ENCODE measurements around the gene KLHDC8A.
"Not testable (repeated sequence)": the region's sequence is repeated elsewhere in the genome, so short reads cannot be mapped to it uniquely, and the experiment has no call there.

Gene KLHDC8A

GRCh38 chr1:205369701-205370123 is 13.0 kb upstream of the KLHDC8A start:
- H3K4me1 ChIP-seq (ENCODE audit: insufficient read depth, low read length) = no peaks in the 10 kb centered on the region
- no peaks in the 10 kb centered on the region for H3K36me3 ChIP-seq (ENCODE audit: insufficient read depth, low read length)
- H3K27ac ChIP-seq (ENCODE audit: low read depth, low read length) = no peak overlapping the region

GRCh38 chr1:205368478-205368877 is 11.8 kb upstream of the KLHDC8A start:
- Histone ChIP-seq H3K27ac (ENCODE audit: low read depth, low read length) (no peak overlapping the region), H3K9ac (ENCODE audit: low read length) (no peak overlapping the region), H3K4me3 (ENCODE audit: low read depth in 1 of 2, low read length in 2 of 2) (no peak overlapping the region), H3K9me3 (ENCODE audit: low read length) (no peaks in the 10 kb centered on the region), H3K4me1 (ENCODE audit: insufficient read depth, low read length) (no peaks in the 10 kb centered on the region), H3K27me3 (ENCODE audit: control insufficient read depth in 1 of 2, insufficient read depth in 2 of 2, low read length in 2 of 2) (no peaks in the 10 kb centered on the region), H3K36me3 (ENCODE audit: insufficient read depth, low read length) (no peaks in the 10 kb centered on the region)

More at GRCh38 chr1:205369701-205370123, 13.0 kb upstream of the KLHDC8A start:
- H3K9me3 ChIP-seq (ENCODE audit: low read length) = no peaks in the 10 kb centered on the region
- no peak overlapping the region for H3K9ac ChIP-seq (ENCODE audit: low read length)
- no peak overlapping the region for H3K4me3 ChIP-seq (ENCODE audit: low read depth in 1 of 2, low read length in 2 of 2)
- H3K27me3 ChIP-seq (ENCODE audit: control insufficient read depth in 1 of 2, insufficient read depth in 2 of 2, low read length in 2 of 2) = no peaks in the 10 kb centered on the region

- no peak overlapping the region for H3K9ac ChIP-seq (ENCODE audit: low read length)
- no peaks in the 10 kb centered on the region for H3K36me3 ChIP-seq (ENCODE audit: insufficient read depth, low read length)
- no peak overlapping the region for H3K4me3 ChIP-seq (ENCODE audit: low read depth in 1 of 2, low read length in 2 of 2)
- no peaks in the 10 kb centered on the region for H3K4me1 ChIP-seq (ENCODE audit: insufficient read depth, low read length)
- no peak overlapping the region for H3K27ac ChIP-seq (ENCODE audit: low read depth, low read length)
- H3K27me3 ChIP-seq (ENCODE audit: control insufficient read depth in 1 of 2, insufficient read depth in 2 of 2, low read length in 2 of 2) = no peaks in the 10 kb centered on the region
- no peaks in the 10 kb centered on the region for H3K9me3 ChIP-seq (ENCODE audit: low read length)
Observed at GRCh38 chr1:205365945-205366463, 9.3 kb upstream of the KLHDC8A start.

- H3K4me1 ChIP-seq (ENCODE audit: insufficient read depth, low read length); H3K27ac ChIP-seq (ENCODE audit: low read depth, low read length); H3K36me3 ChIP-seq (ENCODE audit: insufficient read depth, low read length); H3K9me3 ChIP-seq (ENCODE audit: low read length); H3K27me3 ChIP-seq (ENCODE audit: control insufficient read depth in 1 of 2, insufficient read depth in 2 of 2, low read length in 2 of 2); H3K9ac ChIP-seq (ENCODE audit: low read length); H3K4me3 ChIP-seq (ENCODE audit: low read depth in 1 of 2, low read length in 2 of 2): not testable (repeated sequence)
Observed at GRCh38 chr1:205365086-205365485, 8.4 kb upstream of the KLHDC8A start.

- H3K9ac ChIP-seq (ENCODE audit: low read length) = no peak overlapping the region
- no peak overlapping the region for H3K27ac ChIP-seq (ENCODE audit: low read depth, low read length)
Observed at GRCh38 chr1:205360891-205361290, 4.2 kb upstream of the KLHDC8A start.

GRCh38 chr1:205359771-205360565 is 3.2 kb upstream of the KLHDC8A start:
- Histone ChIP-seq H3K9ac (ENCODE audit: low read length) (no peak overlapping the region), H3K4me3 (ENCODE audit: low read depth in 1 of 2, low read length in 2 of 2) (no peak overlapping the region), H3K9me3 (ENCODE audit: low read length) (no peaks in the 10 kb centered on the region), H3K4me1 (ENCODE audit: insufficient read depth, low read length) (peaks cover 5% of the 10 kb centered on the region), H3K27me3 (ENCODE audit: control insufficient read depth in 1 of 2, insufficient read depth in 2 of 2, low read length in 2 of 2) (no peaks in the 10 kb centered on the region), H3K36me3 (ENCODE audit: insufficient read depth, low read length) (no peaks in the 10 kb centered on the region), H3K27ac (ENCODE audit: low read depth, low read length) (no peak overlapping the region)

More at GRCh38 chr1:205360891-205361290, 4.2 kb upstream of the KLHDC8A start:
- no peaks in the 10 kb centered on the region for H3K9me3 ChIP-seq (ENCODE audit: low read length)
- no peaks in the 10 kb centered on the region for H3K27me3 ChIP-seq (ENCODE audit: control insufficient read depth in 1 of 2, insufficient read depth in 2 of 2, low read length in 2 of 2)
- H3K36me3 ChIP-seq (ENCODE audit: insufficient read depth, low read length) = no peaks in the 10 kb centered on the region
- peaks cover 5% of the 10 kb centered on the region for H3K4me1 ChIP-seq (ENCODE audit: insufficient read depth, low read length)
- H3K4me3 ChIP-seq (ENCODE audit: low read depth in 1 of 2, low read length in 2 of 2) = no peak overlapping the region

GRCh38 chr1:205358579-205358978 is 1.9 kb upstream of the KLHDC8A start:
- Histone ChIP-seq H3K4me3 (ENCODE audit: low read depth in 1 of 2, low read length in 2 of 2) (no peak overlapping the region), H3K27me3 (ENCODE audit: control insufficient read depth in 1 of 2, insufficient read depth in 2 of 2, low read length in 2 of 2) (no peaks in the 10 kb centered on the region), H3K9ac (ENCODE audit: low read length) (no peak overlapping the region), H3K4me1 (ENCODE audit: insufficient read depth, low read length) (peaks cover 5% of the 10 kb centered on the region), H3K36me3 (ENCODE audit: insufficient read depth, low read length) (no peaks in the 10 kb centered on the region), H3K9me3 (ENCODE audit: low read length) (no peaks in the 10 kb centered on the region), H3K27ac (ENCODE audit: low read depth, low read length) (no peak overlapping the region)

- no peak overlapping the region for H3K27ac ChIP-seq (ENCODE audit: low read depth, low read length)
Observed at GRCh38 chr1:205357567-205357966, 845 bp upstream of the KLHDC8A start.

GRCh38 chr1:205355075-205355453 is 1.7 kb downstream of the KLHDC8A start:
- Histone ChIP-seq H3K4me1 (ENCODE audit: insufficient read depth, low read length) (peaks cover 5% of the 10 kb centered on the region), H3K4me3 (ENCODE audit: low read depth in 1 of 2, low read length in 2 of 2) (no peak overlapping the region), H3K36me3 (ENCODE audit: insufficient read depth, low read length) (no peaks in the 10 kb centered on the region), H3K9ac (ENCODE audit: low read length) (no peak overlapping the region), H3K27ac (ENCODE audit: low read depth, low read length) (no peak overlapping the region), H3K9me3 (ENCODE audit: low read length) (no peaks in the 10 kb centered on the region), H3K27me3 (ENCODE audit: control insufficient read depth in 1 of 2, insufficient read depth in 2 of 2, low read length in 2 of 2) (no peaks in the 10 kb centered on the region)

More at GRCh38 chr1:205357567-205357966, 845 bp upstream of the KLHDC8A start:
- peaks cover 5% of the 10 kb centered on the region for H3K4me1 ChIP-seq (ENCODE audit: insufficient read depth, low read length)
- no peak overlapping the region for H3K9ac ChIP-seq (ENCODE audit: low read length)
- no peak overlapping the region for H3K4me3 ChIP-seq (ENCODE audit: low read depth in 1 of 2, low read length in 2 of 2)
- no peaks in the 10 kb centered on the region for H3K27me3 ChIP-seq (ENCODE audit: control insufficient read depth in 1 of 2, insufficient read depth in 2 of 2, low read length in 2 of 2)
- no peaks in the 10 kb centered on the region for H3K9me3 ChIP-seq (ENCODE audit: low read length)
- no peaks in the 10 kb centered on the region for H3K36me3 ChIP-seq (ENCODE audit: insufficient read depth, low read length)

- H3K9ac ChIP-seq (ENCODE audit: low read length) = no peak overlapping the region
- H3K4me1 ChIP-seq (ENCODE audit: insufficient read depth, low read length) = peaks cover 5% of the 10 kb centered on the region
- H3K27ac ChIP-seq (ENCODE audit: low read depth, low read length) = no peak overlapping the region
- no peaks in the 10 kb centered on the region for H3K27me3 ChIP-seq (ENCODE audit: control insufficient read depth in 1 of 2, insufficient read depth in 2 of 2, low read length in 2 of 2)
- H3K4me3 ChIP-seq (ENCODE audit: low read depth in 1 of 2, low read length in 2 of 2) = no peak overlapping the region
- no peaks in the 10 kb centered on the region for H3K9me3 ChIP-seq (ENCODE audit: low read length)
- H3K36me3 ChIP-seq (ENCODE audit: insufficient read depth, low read length) = no peaks in the 10 kb centered on the region
Observed at GRCh38 chr1:205354259-205355074, 2.3 kb downstream of the KLHDC8A start.

GRCh38 chr1:205353612-205354011 is 3.1 kb downstream of the KLHDC8A start:
- Histone ChIP-seq H3K4me1 (ENCODE audit: insufficient read depth, low read length) (peaks cover 5% of the 10 kb centered on the region), H3K9me3 (ENCODE audit: low read length) (no peaks in the 10 kb centered on the region), H3K4me3 (ENCODE audit: low read depth in 1 of 2, low read length in 2 of 2) (no peak overlapping the region), H3K36me3 (ENCODE audit: insufficient read depth, low read length) (no peaks in the 10 kb centered on the region), H3K27ac (ENCODE audit: low read depth, low read length) (no peak overlapping the region), H3K27me3 (ENCODE audit: control insufficient read depth in 1 of 2, insufficient read depth in 2 of 2, low read length in 2 of 2) (no peaks in the 10 kb centered on the region), H3K9ac (ENCODE audit: low read length) (no peak overlapping the region)

All from muscle layer of colon (tissue), 2 donors.